Right atrium auricular region (tissue), 2 donors: ENCODE measurements around the gene RIOK3. TPM values are rescaled to one million over a fixed set of nuclear protein-coding genes. Genes with fewer than 3 reads are reported as not detected.
A peak's percentile ranks its signal among the peaks of the same experiment; 100 is the strongest.
"Not testable (repeated sequence)": the region's sequence is repeated elsewhere in the genome, so short reads cannot be mapped to it uniquely, and the experiment has no call there.

ENCODE experiments used
- DNase-seq: peaks from one replicate; pipeline ENCODE4 v3.0.0-alpha.2; 2019; ENCODE audit warnings: low spot score
- H3K27ac ChIP-seq, 2 donors: fragments of 200-600 bp; sonication (generic); 1 replicate in 1 of 2; 2 replicates in 1 of 2; pipeline ENCODE4 v1.5.1; 2016 to 2019
- H3K27me3 ChIP-seq, 2 donors: fragments of 200-600 bp; sonication (generic); one replicate each; pipeline versions ENCODE4 v1.5.1 to v1.6.0; 2017 to 2019
- H3K36me3 ChIP-seq: fragments of 200-600 bp; sonication (generic); one replicate; pipeline ENCODE4 v1.5.1; 2016
- H3K4me1 ChIP-seq, 2 donors: fragments of 200-600 bp; sonication (generic); one replicate each; pipeline versions ENCODE4 v1.5.1 to v1.6.0; 2017 to 2019
- H3K4me3 ChIP-seq, 2 donors: fragments of 200-600 bp; sonication (generic); 1 replicate in 1 of 2; 2 replicates in 1 of 2; pipeline ENCODE4 v1.5.1; 2017 to 2019; ENCODE audit warnings: mild to moderate bottlenecking in 1 of 2, moderate library complexity in 1 of 2
- H3K9me3 ChIP-seq, 2 donors: fragments of 200-600 bp; sonication (generic); one replicate each; pipeline ENCODE4 v1.5.1; 2019
- total RNA-seq, 2 donors: library from RNA; depleted of rRNA; stranded (reverse); fragments of >200 nt; gene quantifications; one replicate each; pipeline ENCODE4 v1.1.0, GENCODE V29; 2016
- TF ChIP-seq, protein P1 (sequence below), 2 donors: fragments of 200-600 bp; sonication (generic); IDR thresholded peaks; one replicate each; pipeline ENCODE4 v1.5.1; 2019; ENCODE audit warnings: antibody characterized with exemption in 2 of 2

The RIOK3 gene
- total RNA-seq, 2 donors from 2014 or later, result 39.2 to 47.2 TPM

DNA sequence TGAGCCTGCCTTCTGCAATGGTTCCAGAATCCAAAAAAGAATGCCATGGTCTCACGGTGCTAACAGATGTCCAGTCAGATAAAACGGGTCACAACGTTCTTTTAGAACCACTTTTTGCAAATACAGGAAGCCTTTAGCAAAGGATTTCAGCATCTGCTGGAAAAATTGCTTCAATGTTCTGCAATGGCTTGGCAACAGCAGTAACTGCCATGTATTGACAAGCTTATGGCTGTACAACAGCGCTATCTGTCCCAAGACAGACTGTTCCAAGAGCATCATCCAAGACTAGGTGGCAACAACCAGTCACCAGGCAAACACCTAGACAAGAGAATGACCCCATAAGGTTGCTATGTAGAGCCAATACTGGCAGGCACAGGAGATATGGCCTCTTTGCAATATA is 37.6 kb upstream of the RIOK3 start:
- H3K36me3 ChIP-seq, result no peaks in the 10 kb centered on the region
- H3K4me3 ChIP-seq, result no peak overlapping the region
- TF ChIP-seq, protein P1, sequence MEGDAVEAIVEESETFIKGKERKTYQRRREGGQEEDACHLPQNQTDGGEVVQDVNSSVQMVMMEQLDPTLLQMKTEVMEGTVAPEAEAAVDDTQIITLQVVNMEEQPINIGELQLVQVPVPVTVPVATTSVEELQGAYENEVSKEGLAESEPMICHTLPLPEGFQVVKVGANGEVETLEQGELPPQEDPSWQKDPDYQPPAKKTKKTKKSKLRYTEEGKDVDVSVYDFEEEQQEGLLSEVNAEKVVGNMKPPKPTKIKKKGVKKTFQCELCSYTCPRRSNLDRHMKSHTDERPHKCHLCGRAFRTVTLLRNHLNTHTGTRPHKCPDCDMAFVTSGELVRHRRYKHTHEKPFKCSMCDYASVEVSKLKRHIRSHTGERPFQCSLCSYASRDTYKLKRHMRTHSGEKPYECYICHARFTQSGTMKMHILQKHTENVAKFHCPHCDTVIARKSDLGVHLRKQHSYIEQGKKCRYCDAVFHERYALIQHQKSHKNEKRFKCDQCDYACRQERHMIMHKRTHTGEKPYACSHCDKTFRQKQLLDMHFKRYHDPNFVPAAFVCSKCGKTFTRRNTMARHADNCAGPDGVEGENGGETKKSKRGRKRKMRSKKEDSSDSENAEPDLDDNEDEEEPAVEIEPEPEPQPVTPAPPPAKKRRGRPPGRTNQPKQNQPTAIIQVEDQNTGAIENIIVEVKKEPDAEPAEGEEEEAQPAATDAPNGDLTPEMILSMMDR (IDR thresholded peaks at IDR 0.05), result no peak
- no peaks in the 10 kb centered on the region for H3K27me3 ChIP-seq
- no peaks in the 10 kb centered on the region for H3K9me3 ChIP-seq
- H3K27ac ChIP-seq, result no peak overlapping the region
- H3K4me1 ChIP-seq, result peaks cover 0 to 5% of the 10 kb centered on the region in 2 donors
- DNase-seq, result no peak

DNA sequence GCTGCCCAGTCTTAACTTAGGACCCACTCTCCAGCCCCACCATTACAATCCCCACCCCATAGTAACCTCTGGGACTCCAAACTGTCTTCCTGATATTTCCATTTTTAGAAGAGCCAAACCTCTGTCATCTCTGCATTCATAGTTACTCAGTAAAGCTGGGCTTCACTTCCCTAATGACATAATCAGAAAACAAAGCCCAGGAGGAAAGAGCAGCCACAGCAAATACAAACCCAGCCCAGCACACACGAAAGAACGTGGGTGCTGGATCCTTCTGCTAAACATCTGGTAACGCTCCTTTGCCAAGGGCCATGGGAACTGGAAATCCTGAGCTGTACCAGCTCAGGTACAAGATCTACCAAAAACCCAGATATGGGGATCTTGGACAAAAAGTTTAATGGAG is 36.8 kb upstream of the RIOK3 start:
- no peak for DNase-seq
- H3K4me3 ChIP-seq, result no peak overlapping the region
- no peaks in the 10 kb centered on the region for H3K27me3 ChIP-seq
- no peaks in the 10 kb centered on the region for H3K36me3 ChIP-seq
- no peak overlapping the region for H3K27ac ChIP-seq
- TF ChIP-seq, protein P1 (IDR thresholded peaks at IDR 0.05), result no peak
- H3K9me3 ChIP-seq, result no peaks in the 10 kb centered on the region
- H3K4me1 ChIP-seq, result peaks cover 0 to 5% of the 10 kb centered on the region in 2 donors

DNA sequence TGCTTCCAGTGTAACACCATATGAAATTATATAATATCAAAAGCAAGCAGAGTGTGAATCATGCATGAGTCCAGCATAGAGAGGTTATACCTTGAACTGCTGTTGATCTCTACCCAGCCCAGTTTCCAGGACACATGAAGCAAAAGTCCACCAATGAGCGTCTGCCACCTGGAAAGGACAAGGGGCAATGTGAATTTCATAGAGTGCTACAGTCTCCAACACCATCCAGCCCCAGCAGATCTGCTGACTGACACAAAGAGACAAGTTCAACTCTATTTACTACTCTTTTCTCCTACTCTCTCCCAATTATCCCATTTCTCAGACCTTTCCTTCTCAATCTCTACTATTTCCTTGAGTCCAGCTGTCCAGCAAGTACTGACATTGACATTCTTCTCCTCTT is 31.8 kb upstream of the RIOK3 start:
- H3K36me3 ChIP-seq, result no peaks in the 10 kb centered on the region
- no peak for DNase-seq
- no peaks in the 10 kb centered on the region for H3K9me3 ChIP-seq
- no peak overlapping the region for H3K4me3 ChIP-seq
- H3K4me1 ChIP-seq, result peaks cover 0 to 11% of the 10 kb centered on the region in 2 donors
- H3K27ac ChIP-seq, result no peak overlapping the region
- TF ChIP-seq, protein P1 (IDR thresholded peaks at IDR 0.05), result no peak
- H3K27me3 ChIP-seq, result no peaks in the 10 kb centered on the region

DNA sequence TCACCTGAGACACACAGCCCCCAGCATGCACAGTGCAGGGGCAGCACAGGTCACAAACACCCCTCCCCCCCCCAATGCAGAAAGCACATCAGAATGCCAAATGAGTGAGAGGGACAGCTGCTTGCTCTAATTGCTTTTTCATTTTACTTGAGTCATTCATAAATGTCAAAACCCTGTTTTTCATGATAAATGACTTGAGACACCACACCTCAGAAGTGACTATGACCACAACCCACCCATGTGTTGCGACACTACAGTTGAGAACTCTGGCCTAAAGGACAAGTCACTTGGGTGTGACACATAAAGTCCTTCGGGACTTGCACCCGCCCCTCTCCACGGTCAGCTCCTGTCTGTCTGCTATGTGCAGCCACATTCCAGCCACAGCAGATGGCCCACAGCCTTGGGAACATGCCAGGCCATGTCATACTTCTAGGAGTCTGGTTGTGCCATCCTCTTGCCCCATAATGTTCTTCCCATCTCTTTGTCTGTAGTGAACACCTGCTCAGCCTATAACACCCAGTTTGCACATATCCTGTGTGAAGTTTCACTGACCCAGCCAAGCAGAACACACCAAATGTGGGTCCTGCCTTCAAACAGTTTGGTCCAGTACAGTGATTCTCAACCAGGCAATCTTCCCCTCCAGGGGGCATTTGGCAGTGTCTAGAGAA is 30.2 kb upstream of the RIOK3 start:
- Histone ChIP-seq H3K9me3 (no peaks in the 10 kb centered on the region), H3K36me3 (no peaks in the 10 kb centered on the region), H3K4me1 (peaks cover 0 to 8% of the 10 kb centered on the region in 2 donors), H3K4me3 (no peak overlapping the region), H3K27me3 (no peaks in the 10 kb centered on the region), H3K27ac (no peak overlapping the region)
- TF ChIP-seq, protein P1 (IDR thresholded peaks at IDR 0.05), result no peak
- DNase-seq, result peak; percentile 67

DNA sequence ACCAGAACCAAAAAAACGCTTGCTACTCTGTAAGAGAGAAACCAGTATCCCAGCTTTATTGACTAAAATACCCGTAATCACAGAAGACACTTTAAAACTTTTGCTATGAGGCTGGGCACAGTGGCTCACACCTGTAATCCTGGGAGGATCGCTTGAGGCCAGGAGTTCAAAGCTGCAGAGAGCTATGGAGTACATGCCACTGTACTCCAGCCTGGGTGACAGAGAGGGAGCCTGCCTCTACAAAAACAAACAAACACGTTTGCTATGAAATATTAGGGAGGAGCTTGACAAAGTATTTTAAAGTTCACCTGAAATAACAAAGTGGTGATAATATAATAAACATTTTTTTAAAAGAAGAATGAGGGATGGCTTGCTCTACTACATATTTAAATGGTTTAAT is 28.5 kb upstream of the RIOK3 start:
- no peak for DNase-seq
- Histone ChIP-seq H3K27me3 (no peaks in the 10 kb centered on the region), H3K9me3 (no peaks in the 10 kb centered on the region), H3K36me3 (no peaks in the 10 kb centered on the region), H3K4me3 (no peak overlapping the region), H3K4me1 (peaks cover 0 to 8% of the 10 kb centered on the region in 2 donors), H3K27ac (no peak overlapping the region)
- TF ChIP-seq, protein P1 (IDR thresholded peaks at IDR 0.05), result no peak

DNA sequence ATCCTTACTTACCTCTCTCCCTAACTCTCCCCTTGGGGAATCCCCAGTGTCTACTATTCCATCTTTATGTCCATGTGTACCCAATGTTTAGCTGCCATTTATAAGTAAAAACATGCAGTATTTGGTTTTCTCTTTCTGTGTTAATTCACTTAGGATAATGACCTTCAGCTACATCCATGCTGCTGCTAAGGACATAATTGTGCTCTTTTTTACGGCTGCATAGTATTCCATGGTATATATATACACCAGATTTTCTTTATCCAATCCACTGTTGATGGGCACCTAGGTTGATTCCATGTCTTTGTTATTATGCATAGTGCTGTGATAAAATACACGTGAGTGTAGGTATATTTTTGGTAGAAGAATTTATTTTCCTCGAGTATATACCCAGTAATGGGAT is 24.3 kb upstream of the RIOK3 start:
- no peaks in the 10 kb centered on the region for H3K36me3 ChIP-seq
- H3K4me1 ChIP-seq, result no peaks in the 10 kb centered on the region
- TF ChIP-seq, protein P1 (IDR thresholded peaks at IDR 0.05), result no peak
- no peak overlapping the region for H3K27ac ChIP-seq
- DNase-seq, result no peak
- no peaks in the 10 kb centered on the region for H3K27me3 ChIP-seq
- H3K9me3 ChIP-seq, result no peaks in the 10 kb centered on the region
- no peak overlapping the region for H3K4me3 ChIP-seq

DNA sequence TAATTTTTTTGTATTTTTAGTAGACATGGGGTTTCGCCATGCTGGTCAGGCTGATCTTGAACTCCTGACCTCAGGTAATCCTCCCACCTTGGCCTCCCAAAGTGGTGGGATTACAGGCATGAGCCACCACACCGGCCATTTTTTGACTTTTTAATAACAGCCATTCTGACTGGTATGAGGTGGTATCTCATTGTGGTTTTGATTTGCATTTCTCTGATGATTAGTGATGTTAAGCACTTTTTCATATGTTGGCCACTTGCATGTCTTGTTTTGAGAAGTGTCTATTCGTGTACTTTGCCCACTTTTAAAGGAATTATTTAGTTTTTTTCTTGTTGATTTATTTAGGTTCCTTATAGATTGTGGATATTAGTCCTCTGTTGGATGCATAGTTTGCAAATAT is 23.5 kb upstream of the RIOK3 start:
- not testable (repeated sequence) for H3K27ac ChIP-seq, H3K36me3 ChIP-seq

More for the DNA sequence above, 23.5 kb upstream of the RIOK3 start:
- not testable (repeated sequence) for H3K4me1 ChIP-seq, H3K9me3 ChIP-seq, H3K4me3 ChIP-seq, DNase-seq, H3K27me3 ChIP-seq
